ENCODE data around the gene ZC2HC1C.

Gene ZC2HC1C

GRCh38 chr14:75025082-75025481 lies 44.4 kb upstream of the ZC2HC1C start:
- TF ChIP-seq EZH2phosphoT487 (conservative IDR thresholded peaks at IDR 0.05; ENCODE audit: low read length), result no peak
- no peak for TF ChIP-seq CTCF (IDR thresholded peaks at IDR 0.05; ENCODE audit: insufficient read depth, low read length, poor library complexity, severe bottlenecking)
- Histone ChIP-seq H3K79me2 (ENCODE audit: insufficient read depth, low read length) (no peaks in the 10 kb centered on the region), H3K27me3 (ENCODE audit: low read length) (no peaks in the 10 kb centered on the region), H3K36me3 (ENCODE audit: low read length) (peaks cover 21% of the 10 kb centered on the region; the same call in 1 of the 2 replicates), H3F3A (ENCODE audit: insufficient read depth) (no peaks in the 10 kb centered on the region; the same call in 1 of the 2 replicates), H3K4me2 (ENCODE audit: low read depth, low read length, poor library complexity, severe bottlenecking) (no peak overlapping the region), H4K20me1 (ENCODE audit: low read depth, low read length) (no peaks in the 10 kb centered on the region), H3K9me2 (replicated peaks; ENCODE audit: insufficient read depth, low read length) (no peaks in the 10 kb centered on the region), H3K27ac (ENCODE audit: low read depth, low read length) (no peak overlapping the region), H3K9me3 (ENCODE audit: insufficient read depth, low read length) (no peaks in the 10 kb centered on the region), H3K4me3 (ENCODE audit: insufficient read depth, low read length, poor library complexity, severe bottlenecking) (no peak overlapping the region), H3K9ac (ENCODE audit: low read length) (no peak overlapping the region), H2AFZ (ENCODE audit: low read depth, low read length, severe bottlenecking) (no peak overlapping the region)

DNA sequence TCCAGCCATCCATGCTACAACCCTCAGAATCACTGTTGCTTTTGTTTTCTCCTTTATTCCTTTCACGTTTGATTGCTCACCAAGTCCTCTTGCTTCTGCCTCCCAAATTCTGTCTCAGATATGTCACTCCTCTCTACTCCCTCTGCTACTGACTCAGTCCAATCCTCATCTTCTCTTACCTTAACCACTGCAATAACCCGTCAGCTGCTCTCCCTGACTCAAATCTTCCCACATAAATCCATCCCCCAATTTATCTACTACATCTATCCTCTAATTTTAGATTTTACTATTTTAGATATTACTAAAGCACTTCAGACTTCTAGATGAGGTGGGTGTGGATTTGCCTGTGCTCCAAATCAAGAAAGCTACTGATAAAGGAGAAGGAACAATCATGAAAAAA lies 43.6 kb upstream of the ZC2HC1C start:
- H4K20me1 ChIP-seq (ENCODE audit: low read depth, low read length), result no peaks in the 10 kb centered on the region
- no peaks in the 10 kb centered on the region; the same call in 1 of the 2 replicates for H3F3A ChIP-seq (ENCODE audit: insufficient read depth)
- H2AFZ ChIP-seq (ENCODE audit: low read depth, low read length, severe bottlenecking), result no peak overlapping the region
- no peak overlapping the region for H3K27ac ChIP-seq (ENCODE audit: low read depth, low read length)
- no peaks in the 10 kb centered on the region for H3K79me2 ChIP-seq (ENCODE audit: insufficient read depth, low read length)
- no peak for TF ChIP-seq CTCF (IDR thresholded peaks at IDR 0.05; ENCODE audit: insufficient read depth, low read length, poor library complexity, severe bottlenecking)
- TF ChIP-seq EZH2phosphoT487 (conservative IDR thresholded peaks at IDR 0.05; ENCODE audit: low read length), result no peak
- H3K4me3 ChIP-seq (ENCODE audit: insufficient read depth, low read length, poor library complexity, severe bottlenecking), result no peak overlapping the region
- no peak overlapping the region for H3K4me2 ChIP-seq (ENCODE audit: low read depth, low read length, poor library complexity, severe bottlenecking)
- H3K36me3 ChIP-seq (ENCODE audit: low read length), result peaks cover 24% of the 10 kb centered on the region; the same call in 1 of the 2 replicates
- H3K9ac ChIP-seq (ENCODE audit: low read length), result no peak overlapping the region
- H3K9me3 ChIP-seq (ENCODE audit: insufficient read depth, low read length), result no peaks in the 10 kb centered on the region
- no peaks in the 10 kb centered on the region for H3K27me3 ChIP-seq (ENCODE audit: low read length)
- H3K9me2 ChIP-seq (replicated peaks; ENCODE audit: insufficient read depth, low read length), result no peaks in the 10 kb centered on the region

DNA sequence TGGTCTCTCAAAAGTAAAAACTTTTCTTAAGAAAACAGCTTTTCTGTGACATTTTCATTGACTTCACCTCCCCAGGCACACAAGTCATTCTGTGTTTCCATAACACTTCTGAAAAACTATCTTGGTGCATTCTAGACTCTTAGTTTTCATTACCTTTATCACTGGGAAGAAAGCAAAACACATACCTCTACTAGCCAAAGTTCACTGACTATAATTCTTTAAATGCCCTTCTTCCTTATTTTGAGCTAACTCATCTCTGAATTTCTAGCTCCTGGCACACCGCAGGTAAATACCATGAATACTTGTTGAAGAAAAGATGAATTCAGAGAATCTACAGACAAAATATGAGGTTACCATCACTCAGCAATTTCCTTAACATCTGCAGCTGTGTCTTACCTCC lies 39.3 kb upstream of the ZC2HC1C start:
- Histone ChIP-seq H3K9me3 (ENCODE audit: insufficient read depth, low read length) (no peaks in the 10 kb centered on the region), H3K27ac (ENCODE audit: low read depth, low read length) (no peak overlapping the region), H3K4me3 (ENCODE audit: insufficient read depth, low read length, poor library complexity, severe bottlenecking) (no peak overlapping the region), H2AFZ (ENCODE audit: low read depth, low read length, severe bottlenecking) (no peak overlapping the region), H3K9me2 (replicated peaks; ENCODE audit: insufficient read depth, low read length) (no peaks in the 10 kb centered on the region), H3K79me2 (ENCODE audit: insufficient read depth, low read length) (no peaks in the 10 kb centered on the region), H4K20me1 (ENCODE audit: low read depth, low read length) (no peaks in the 10 kb centered on the region), H3K4me2 (ENCODE audit: low read depth, low read length, poor library complexity, severe bottlenecking) (no peak overlapping the region), H3F3A (ENCODE audit: insufficient read depth) (no peaks in the 10 kb centered on the region), H3K36me3 (ENCODE audit: low read length) (peaks cover 11% of the 10 kb centered on the region; the same call in 1 of the 2 replicates), H3K9ac (ENCODE audit: low read length) (no peak overlapping the region), H3K27me3 (ENCODE audit: low read length) (no peaks in the 10 kb centered on the region)
- no peak for TF ChIP-seq EZH2phosphoT487 (conservative IDR thresholded peaks at IDR 0.05; ENCODE audit: low read length)
- TF ChIP-seq CTCF (IDR thresholded peaks at IDR 0.05; ENCODE audit: insufficient read depth, low read length, poor library complexity, severe bottlenecking), result no peak

Data from SU-DHL-6 (cell line).